Liver (tissue), 9 donors: Measurements from ENCODE around the gene TMEM63A. TPM values are rescaled to one million over a fixed set of nuclear protein-coding genes. Genes with fewer than 3 reads are reported as not detected.

Experiments
- DNase-seq: peaks from one replicate; pipeline ENCODE4 v3.0.0-alpha.2; 2017; ENCODE audit warnings: low spot score
- H3K27ac ChIP-seq, 2 donors: one replicate each; pipeline ENCODE4 v1.7.0; 2013; ENCODE audit warnings: inconsistent platforms in 2 of 2, low read length in 2 of 2, control low read depth in 1 of 2, low read depth in 1 of 2, mild to moderate bottlenecking in 1 of 2
- H3K27me3 ChIP-seq, 4 donors: one replicate each; pipeline versions ENCODE4 v1.6.1 to v1.7.0; 2013; ENCODE audit warnings: low read length in 3 of 4, inconsistent platforms in 1 of 4, mild to moderate bottlenecking in 1 of 4, moderate library complexity in 1 of 4; ENCODE audit not compliant: control insufficient read depth in 4 of 4, insufficient read depth in 4 of 4
- H3K36me3 ChIP-seq, 4 donors: one replicate each; pipeline versions ENCODE4 v1.6.1 to v1.7.0; 2013; ENCODE audit warnings: low read length in 3 of 4, mild to moderate bottlenecking in 3 of 4, low read depth in 1 of 4, moderate library complexity in 1 of 4; ENCODE audit not compliant: control insufficient read depth in 4 of 4, insufficient read depth in 3 of 4
- H3K4me1 ChIP-seq, 4 donors: one replicate each; pipeline versions ENCODE4 v1.6.1 to v1.7.0; 2013; ENCODE audit warnings: low read length in 3 of 4, mild to moderate bottlenecking in 3 of 4, moderate library complexity in 1 of 4; ENCODE audit not compliant: control insufficient read depth in 4 of 4, insufficient read depth in 4 of 4
- H3K4me3 ChIP-seq, 3 donors: one replicate each; pipeline versions ENCODE4 v1.6.1 to v1.7.0; 2013; ENCODE audit warnings: low read length in 3 of 3, control low read depth in 1 of 3, low read depth in 1 of 3, mild to moderate bottlenecking in 1 of 3
- H3K9ac ChIP-seq, 2 donors: one replicate each; pipeline ENCODE4 v1.7.0; 2013; ENCODE audit warnings: low read length in 2 of 2, mild to moderate bottlenecking in 2 of 2, moderate library complexity in 2 of 2, control low read depth in 1 of 2, low read depth in 1 of 2
- H3K9me3 ChIP-seq, 4 donors: one replicate each; pipeline versions ENCODE4 v1.6.1 to v1.7.0; 2013; ENCODE audit warnings: low read length in 3 of 4; ENCODE audit not compliant: control insufficient read depth in 4 of 4
- FOXA1 ChIP-seq: IDR thresholded peaks from 2 replicates; pipeline ENCODE4 v1.6.1; 2016; ENCODE audit warnings: antibody characterized with exemption
- HNF4G ChIP-seq: IDR thresholded peaks from 2 replicates; pipeline ENCODE4 v1.6.1; 2016; ENCODE audit warnings: antibody characterized with exemption
- RAD21 ChIP-seq, 2 donors: IDR thresholded peaks; 2 replicates each; pipeline ENCODE4 v1.6.1; 2016; ENCODE audit warnings: antibody characterized with exemption in 2 of 2, mild to moderate bottlenecking in 2 of 2
- SP1 ChIP-seq: IDR thresholded peaks from 2 replicates; pipeline ENCODE4 v1.6.1; 2018; ENCODE audit warnings: antibody characterized with exemption, mild to moderate bottlenecking
- YY1 ChIP-seq: IDR thresholded peaks from 2 replicates; pipeline ENCODE4 v1.6.1; 2016; ENCODE audit warnings: antibody characterized with exemption, mild to moderate bottlenecking
- WGBS: extraction: QIAGEN DNeasy Blood & Tissue Kit; methylation state at CpG from one replicate; pipeline ENCODE4 v1.1.7; 2013; 5-methylcytosine and 5-hydroxymethylcytosine counted together
- polyA plus RNA-seq, 2 donors: library from polyadenylated mRNA; stranded (reverse) in 1 of 2; unstranded in 1 of 2; fragments of 200-250 nt in 1 of 2; fragments of >200 nt in 1 of 2; fragmentation: Nextera tagmentation in 1 of 2; extraction: Ambion mirVana in 1 of 2; gene quantifications; one replicate each; pipeline versions ENCODE4 v1.2.1 to v1.2.3, GENCODE V29; 2013 to 2015
- total RNA-seq, 2 donors: library from RNA; depleted of rRNA; stranded (reverse); fragments of >200 nt; gene quantifications; one replicate each; pipeline ENCODE4 v1.2.3, GENCODE V29; 2014
- TF ChIP-seq, protein P1 (sequence below): IDR thresholded peaks from 2 replicates; pipeline ENCODE4 v1.6.1; 2016; ENCODE audit warnings: antibody characterized with exemption
- TF ChIP-seq, protein P2 (sequence below): IDR thresholded peaks from 2 replicates; pipeline ENCODE4 v1.6.1; 2016; ENCODE audit warnings: antibody characterized with exemption, mild to moderate bottlenecking
- TF ChIP-seq, protein P3 (sequence below): fragments of 150-350 bp; IDR thresholded peaks from 2 replicates; pipeline ENCODE4 v1.5.1; 2017; ENCODE audit warnings: improper control_type of control experiment, low read depth, low read length; ENCODE audit not compliant: missing input control
- donor health status: healthy.
- donor health status: healthy.
- donor health status: healthy.
- donor health status: healthy.
- donor health status: healthy.

The TMEM63A gene
- total and polyA plus RNA-seq, 4 donors = 9.6 to 54.0 (median 11.6) TPM

DNA sequence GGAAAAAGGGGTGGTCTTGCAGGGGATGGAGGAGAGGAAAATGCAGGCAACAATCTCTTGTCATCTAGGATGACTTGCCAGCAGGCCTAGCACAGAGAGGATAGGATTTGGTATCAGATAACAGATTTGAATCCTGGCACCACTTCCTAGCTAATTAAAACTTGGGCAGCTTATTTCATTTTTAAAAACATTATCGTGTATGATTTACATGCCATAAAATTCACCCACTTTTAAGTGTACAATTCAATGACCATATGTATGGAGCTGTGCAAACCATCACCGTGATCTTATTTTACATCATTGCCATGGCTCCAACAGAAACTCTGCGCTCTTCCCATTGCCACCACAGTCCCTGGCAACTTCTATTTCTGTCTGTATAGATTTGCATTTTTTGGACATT is 34.9 kb upstream of the TMEM63A start (continued):
- no peak for TF ChIP-seq FOXA1
- TF ChIP-seq, protein P1, sequence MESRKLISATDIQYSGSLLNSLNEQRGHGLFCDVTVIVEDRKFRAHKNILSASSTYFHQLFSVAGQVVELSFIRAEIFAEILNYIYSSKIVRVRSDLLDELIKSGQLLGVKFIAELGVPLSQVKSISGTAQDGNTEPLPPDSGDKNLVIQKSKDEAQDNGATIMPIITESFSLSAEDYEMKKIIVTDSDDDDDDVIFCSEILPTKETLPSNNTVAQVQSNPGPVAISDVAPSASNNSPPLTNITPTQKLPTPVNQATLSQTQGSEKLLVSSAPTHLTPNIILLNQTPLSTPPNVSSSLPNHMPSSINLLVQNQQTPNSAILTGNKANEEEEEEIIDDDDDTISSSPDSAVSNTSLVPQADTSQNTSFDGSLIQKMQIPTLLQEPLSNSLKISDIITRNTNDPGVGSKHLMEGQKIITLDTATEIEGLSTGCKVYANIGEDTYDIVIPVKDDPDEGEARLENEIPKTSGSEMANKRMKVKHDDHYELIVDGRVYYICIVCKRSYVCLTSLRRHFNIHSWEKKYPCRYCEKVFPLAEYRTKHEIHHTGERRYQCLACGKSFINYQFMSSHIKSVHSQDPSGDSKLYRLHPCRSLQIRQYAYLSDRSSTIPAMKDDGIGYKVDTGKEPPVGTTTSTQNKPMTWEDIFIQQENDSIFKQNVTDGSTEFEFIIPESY = no peak

DNA sequence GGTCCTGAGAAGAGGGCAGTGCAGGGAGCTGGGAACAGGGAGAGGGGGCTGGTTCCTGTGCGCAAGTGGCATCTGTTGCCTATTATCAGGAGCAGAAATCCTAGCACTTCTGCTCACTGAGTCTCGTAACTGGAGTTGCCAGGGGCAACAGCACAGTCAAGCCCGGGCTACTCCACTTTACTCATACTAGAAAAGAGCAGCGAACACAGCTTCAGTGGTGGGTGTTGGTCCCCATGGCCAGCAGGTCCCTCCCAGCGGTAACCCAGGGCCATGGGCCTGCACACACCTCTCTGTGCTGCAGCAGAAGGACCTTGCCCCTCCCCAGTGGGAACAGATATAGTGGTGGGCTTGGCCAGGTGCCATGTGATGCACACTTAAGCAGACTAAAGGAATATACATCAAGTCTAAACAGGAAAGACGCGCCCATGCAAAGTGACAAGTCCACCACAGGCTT is 33.4 kb upstream of the TMEM63A start:
- DNase-seq = no peak
- H3K4me3 ChIP-seq = no peak overlapping the region
- peaks cover 0 to 15% (median 7%) of the 10 kb centered on the region in 4 donors for H3K36me3 ChIP-seq
- H3K27ac ChIP-seq = no peak overlapping the region
- no peaks in the 10 kb centered on the region for H3K27me3 ChIP-seq
- peaks cover 0 to 2% (median 2%) of the 10 kb centered on the region in 4 donors for H3K4me1 ChIP-seq
- no peaks in the 10 kb centered on the region for H3K9me3 ChIP-seq
- no peak overlapping the region for H3K9ac ChIP-seq
- TF ChIP-seq, protein P1 = no peak
- no peak for TF ChIP-seq RAD21 (IDR thresholded peaks at IDR 0.05)
- WGBS = 96% methylated on average over 7 of the region's 7 CpGs

DNA sequence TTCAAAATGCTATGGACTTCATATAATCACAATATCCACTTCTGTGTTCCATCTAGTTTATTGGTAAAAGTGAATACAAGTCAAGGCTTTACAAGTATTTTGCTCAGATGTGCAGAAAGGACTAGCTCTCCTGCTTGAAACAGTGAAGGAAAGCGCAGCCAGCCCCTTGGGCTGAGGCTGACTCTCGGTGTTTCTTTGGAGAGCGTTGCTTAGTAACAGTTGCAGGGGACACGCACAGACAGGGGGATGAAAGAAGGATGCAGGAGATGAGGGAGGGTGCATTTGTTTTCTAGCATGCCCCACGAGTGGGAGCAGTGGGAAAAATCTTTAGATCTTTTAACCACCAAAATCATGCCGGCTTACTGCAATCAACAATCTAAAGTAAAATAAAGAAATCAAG is 32.8 kb upstream of the TMEM63A start:
- no peak overlapping the region for H3K9ac ChIP-seq
- peaks cover 0 to 2% (median under 1%) of the 10 kb centered on the region in 4 donors for H3K4me1 ChIP-seq
- H3K36me3 ChIP-seq = peaks cover 0 to 15% (median 7%) of the 10 kb centered on the region in 4 donors
- no peak overlapping the region for H3K4me3 ChIP-seq
- H3K27me3 ChIP-seq = no peaks in the 10 kb centered on the region
- no peaks in the 10 kb centered on the region for H3K9me3 ChIP-seq
- no peak for DNase-seq
- TF ChIP-seq, protein P2, sequence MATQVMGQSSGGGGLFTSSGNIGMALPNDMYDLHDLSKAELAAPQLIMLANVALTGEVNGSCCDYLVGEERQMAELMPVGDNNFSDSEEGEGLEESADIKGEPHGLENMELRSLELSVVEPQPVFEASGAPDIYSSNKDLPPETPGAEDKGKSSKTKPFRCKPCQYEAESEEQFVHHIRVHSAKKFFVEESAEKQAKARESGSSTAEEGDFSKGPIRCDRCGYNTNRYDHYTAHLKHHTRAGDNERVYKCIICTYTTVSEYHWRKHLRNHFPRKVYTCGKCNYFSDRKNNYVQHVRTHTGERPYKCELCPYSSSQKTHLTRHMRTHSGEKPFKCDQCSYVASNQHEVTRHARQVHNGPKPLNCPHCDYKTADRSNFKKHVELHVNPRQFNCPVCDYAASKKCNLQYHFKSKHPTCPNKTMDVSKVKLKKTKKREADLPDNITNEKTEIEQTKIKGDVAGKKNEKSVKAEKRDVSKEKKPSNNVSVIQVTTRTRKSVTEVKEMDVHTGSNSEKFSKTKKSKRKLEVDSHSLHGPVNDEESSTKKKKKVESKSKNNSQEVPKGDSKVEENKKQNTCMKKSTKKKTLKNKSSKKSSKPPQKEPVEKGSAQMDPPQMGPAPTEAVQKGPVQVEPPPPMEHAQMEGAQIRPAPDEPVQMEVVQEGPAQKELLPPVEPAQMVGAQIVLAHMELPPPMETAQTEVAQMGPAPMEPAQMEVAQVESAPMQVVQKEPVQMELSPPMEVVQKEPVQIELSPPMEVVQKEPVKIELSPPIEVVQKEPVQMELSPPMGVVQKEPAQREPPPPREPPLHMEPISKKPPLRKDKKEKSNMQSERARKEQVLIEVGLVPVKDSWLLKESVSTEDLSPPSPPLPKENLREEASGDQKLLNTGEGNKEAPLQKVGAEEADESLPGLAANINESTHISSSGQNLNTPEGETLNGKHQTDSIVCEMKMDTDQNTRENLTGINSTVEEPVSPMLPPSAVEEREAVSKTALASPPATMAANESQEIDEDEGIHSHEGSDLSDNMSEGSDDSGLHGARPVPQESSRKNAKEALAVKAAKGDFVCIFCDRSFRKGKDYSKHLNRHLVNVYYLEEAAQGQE = no peak
- TF ChIP-seq HNF4G (no peak), SP1 (no peak), YY1 (no peak)
- TF ChIP-seq, protein P3, sequence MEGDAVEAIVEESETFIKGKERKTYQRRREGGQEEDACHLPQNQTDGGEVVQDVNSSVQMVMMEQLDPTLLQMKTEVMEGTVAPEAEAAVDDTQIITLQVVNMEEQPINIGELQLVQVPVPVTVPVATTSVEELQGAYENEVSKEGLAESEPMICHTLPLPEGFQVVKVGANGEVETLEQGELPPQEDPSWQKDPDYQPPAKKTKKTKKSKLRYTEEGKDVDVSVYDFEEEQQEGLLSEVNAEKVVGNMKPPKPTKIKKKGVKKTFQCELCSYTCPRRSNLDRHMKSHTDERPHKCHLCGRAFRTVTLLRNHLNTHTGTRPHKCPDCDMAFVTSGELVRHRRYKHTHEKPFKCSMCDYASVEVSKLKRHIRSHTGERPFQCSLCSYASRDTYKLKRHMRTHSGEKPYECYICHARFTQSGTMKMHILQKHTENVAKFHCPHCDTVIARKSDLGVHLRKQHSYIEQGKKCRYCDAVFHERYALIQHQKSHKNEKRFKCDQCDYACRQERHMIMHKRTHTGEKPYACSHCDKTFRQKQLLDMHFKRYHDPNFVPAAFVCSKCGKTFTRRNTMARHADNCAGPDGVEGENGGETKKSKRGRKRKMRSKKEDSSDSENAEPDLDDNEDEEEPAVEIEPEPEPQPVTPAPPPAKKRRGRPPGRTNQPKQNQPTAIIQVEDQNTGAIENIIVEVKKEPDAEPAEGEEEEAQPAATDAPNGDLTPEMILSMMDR = no peak
- TF ChIP-seq, protein P1 = no peak
- WGBS = 93% methylated on average over 6 of the region's 6 CpGs
- H3K27ac ChIP-seq = no peak overlapping the region
